KMS-11 (cell line): ENCODE results near the gene CAPN14.
A peak's percentile ranks its signal among the peaks of the same experiment; 100 is the strongest.

Experiments
- H2AFZ ChIP-seq: fragments of 200-600 bp; sonication (generic); 2 replicates; pipeline ENCODE4 v1.6.1; 2016; ENCODE audit warnings: antibody characterized with exemption, mixed run types, low read depth
- H3K27ac ChIP-seq: fragments of 200-600 bp; sonication (generic); 2 replicates; pipeline ENCODE4 v1.6.1; 2016; ENCODE audit warnings: mild to moderate bottlenecking, mixed run types
- H3K27me3 ChIP-seq: fragments of 200-600 bp; sonication (generic); 2 replicates; pipeline ENCODE4 v1.6.1; 2017; ENCODE audit warnings: mild to moderate bottlenecking, low read depth, mixed run types, moderate library complexity; ENCODE audit not compliant: insufficient read depth
- H3K36me3 ChIP-seq: fragments of 200-600 bp; sonication (generic); 2 replicates; pipeline ENCODE4 v1.6.1; 2017; ENCODE audit warnings: mild to moderate bottlenecking, mixed run types; ENCODE audit not compliant: insufficient read depth
- H3K4me1 ChIP-seq: fragments of 200-600 bp; sonication (generic); 2 replicates; pipeline ENCODE4 v1.6.1; 2016; ENCODE audit warnings: mild to moderate bottlenecking, low read depth, mixed run types; ENCODE audit not compliant: poor library complexity, severe bottlenecking
- H3K4me2 ChIP-seq: fragments of 200-600 bp; sonication (generic); 2 replicates; pipeline ENCODE4 v1.7.0; 2016; ENCODE audit warnings: mild to moderate bottlenecking, mixed run types
- H3K4me3 ChIP-seq: fragments of 200-600 bp; sonication (generic); IDR thresholded peaks from 2 replicates; pipeline ENCODE4 v1.6.1; 2017; ENCODE audit warnings: low read depth, low read length, mixed read lengths; ENCODE audit not compliant: insufficient read depth
- H3K79me2 ChIP-seq: fragments of 200-600 bp; sonication (generic); 2 replicates; pipeline ENCODE4 v1.6.1; 2016; ENCODE audit warnings: low read depth, mixed run types; ENCODE audit not compliant: insufficient read depth
- H3K9ac ChIP-seq: fragments of 200-600 bp; sonication (generic); 2 replicates; pipeline ENCODE4 v1.6.1; 2016; ENCODE audit warnings: mild to moderate bottlenecking, mixed run types
- H4K20me1 ChIP-seq: fragments of 200-600 bp; sonication (generic); 2 replicates; pipeline ENCODE4 v1.6.1; 2016; ENCODE audit warnings: mild to moderate bottlenecking, mixed run types; ENCODE audit not compliant: insufficient read depth
- TF ChIP-seq, protein P1 (sequence below): fragments of 200-600 bp; sonication (generic); conservative IDR thresholded peaks from 2 replicates; pipeline ENCODE4 v1.6.1; 2017; ENCODE audit warnings: low read depth, mild to moderate bottlenecking, antibody characterized with exemption, low read length, moderate library complexity, mixed read lengths

Gene CAPN14

GRCh38 chr2:31233741-31234682 lies 16.7 kb upstream of the CAPN14 start, which contains the start of gene EHD3:
EHD3 (plus strand) TSS chr2:31234152; CDS start chr2:31234622, 470 bp downstream.
- H3K9ac ChIP-seq, result no peak within 1 kb of the TSS; the same call in 1 of the 2 replicates
- peak within 1 kb of the TSS; percentile 81 for H2AFZ ChIP-seq
- no peaks in the 10 kb centered on the region for H4K20me1 ChIP-seq

DNA sequence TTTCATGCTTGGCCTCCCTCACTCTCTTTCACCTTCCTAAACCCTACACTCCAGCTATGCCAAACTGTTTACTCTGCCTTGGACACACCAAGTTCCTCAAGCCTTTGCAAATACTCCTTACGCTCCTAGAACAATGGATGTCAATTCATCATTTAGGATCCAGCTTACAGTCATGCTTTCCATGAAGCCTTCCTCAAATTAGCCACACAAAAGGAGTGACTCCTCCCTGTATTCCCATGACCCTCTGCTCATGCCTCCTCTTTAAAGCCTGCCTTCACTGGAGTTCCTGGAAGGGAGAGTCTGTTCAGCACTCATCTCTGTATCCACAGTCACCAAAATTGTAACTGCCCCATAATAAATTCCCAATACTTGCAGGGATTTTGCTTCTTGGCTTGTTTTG lies 15.9 kb upstream of the CAPN14 start:
- Histone ChIP-seq H3K4me1 (peaks cover 8% of the 10 kb centered on the region), H3K27me3 (no peaks in the 10 kb centered on the region), H3K79me2 (no peaks in the 10 kb centered on the region), H3K9ac (no peak overlapping the region), H4K20me1 (no peaks in the 10 kb centered on the region), H3K4me2 (peak overlapping the region; percentile 83), H3K4me3 (peak overlapping the region; percentile 87), H3K27ac (no peak overlapping the region), H2AFZ (peak overlapping the region; percentile 81), H3K36me3 (no peaks in the 10 kb centered on the region)
- TF ChIP-seq, protein P1, sequence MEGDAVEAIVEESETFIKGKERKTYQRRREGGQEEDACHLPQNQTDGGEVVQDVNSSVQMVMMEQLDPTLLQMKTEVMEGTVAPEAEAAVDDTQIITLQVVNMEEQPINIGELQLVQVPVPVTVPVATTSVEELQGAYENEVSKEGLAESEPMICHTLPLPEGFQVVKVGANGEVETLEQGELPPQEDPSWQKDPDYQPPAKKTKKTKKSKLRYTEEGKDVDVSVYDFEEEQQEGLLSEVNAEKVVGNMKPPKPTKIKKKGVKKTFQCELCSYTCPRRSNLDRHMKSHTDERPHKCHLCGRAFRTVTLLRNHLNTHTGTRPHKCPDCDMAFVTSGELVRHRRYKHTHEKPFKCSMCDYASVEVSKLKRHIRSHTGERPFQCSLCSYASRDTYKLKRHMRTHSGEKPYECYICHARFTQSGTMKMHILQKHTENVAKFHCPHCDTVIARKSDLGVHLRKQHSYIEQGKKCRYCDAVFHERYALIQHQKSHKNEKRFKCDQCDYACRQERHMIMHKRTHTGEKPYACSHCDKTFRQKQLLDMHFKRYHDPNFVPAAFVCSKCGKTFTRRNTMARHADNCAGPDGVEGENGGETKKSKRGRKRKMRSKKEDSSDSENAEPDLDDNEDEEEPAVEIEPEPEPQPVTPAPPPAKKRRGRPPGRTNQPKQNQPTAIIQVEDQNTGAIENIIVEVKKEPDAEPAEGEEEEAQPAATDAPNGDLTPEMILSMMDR, result no peak

More at GRCh38 chr2:31233741-31234682, 16.7 kb upstream of the CAPN14 start, which contains the start of gene EHD3:
- TF ChIP-seq, protein P1, result peak; percentile 77
- no peaks in the 10 kb centered on the region for H3K79me2 ChIP-seq
- H3K4me3 ChIP-seq, result peak within 1 kb of the TSS; percentile 87
- H3K36me3 ChIP-seq, result no peaks in the 10 kb centered on the region
- H3K27ac ChIP-seq, result no peak within 1 kb of the TSS
- peaks cover 8% of the 10 kb centered on the region for H3K4me1 ChIP-seq
- no peaks in the 10 kb centered on the region for H3K27me3 ChIP-seq
- peak within 1 kb of the TSS; percentile 83 for H3K4me2 ChIP-seq

DNA sequence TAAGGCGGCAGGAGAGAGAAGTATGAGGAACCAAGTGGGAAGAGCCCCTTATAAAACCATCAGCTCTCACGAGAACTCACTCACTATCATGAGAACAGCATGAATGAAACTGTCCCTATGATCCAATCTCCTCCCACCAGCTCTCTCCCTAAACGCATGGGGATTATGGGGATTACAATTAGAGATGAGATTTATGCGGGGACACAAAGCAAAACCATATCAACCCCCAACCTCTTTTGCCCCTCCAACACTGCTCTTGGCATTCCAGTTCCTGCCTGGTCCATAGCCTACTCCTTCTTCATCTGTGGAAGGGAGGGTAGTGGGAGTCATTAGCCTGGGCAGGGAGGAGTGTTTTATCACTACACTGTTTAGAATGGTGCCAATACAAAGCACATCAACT lies 15.3 kb upstream of the CAPN14 start:
- Histone ChIP-seq H2AFZ (no peak overlapping the region), H3K36me3 (no peaks in the 10 kb centered on the region), H3K27ac (no peak overlapping the region), H4K20me1 (no peaks in the 10 kb centered on the region), H3K9ac (no peak overlapping the region), H3K27me3 (no peaks in the 10 kb centered on the region), H3K4me3 (no peak overlapping the region), H3K4me1 (peaks cover 8% of the 10 kb centered on the region), H3K4me2 (no peak overlapping the region; the same call in 1 of the 2 replicates), H3K79me2 (no peaks in the 10 kb centered on the region)
- TF ChIP-seq, protein P1, result no peak

DNA sequence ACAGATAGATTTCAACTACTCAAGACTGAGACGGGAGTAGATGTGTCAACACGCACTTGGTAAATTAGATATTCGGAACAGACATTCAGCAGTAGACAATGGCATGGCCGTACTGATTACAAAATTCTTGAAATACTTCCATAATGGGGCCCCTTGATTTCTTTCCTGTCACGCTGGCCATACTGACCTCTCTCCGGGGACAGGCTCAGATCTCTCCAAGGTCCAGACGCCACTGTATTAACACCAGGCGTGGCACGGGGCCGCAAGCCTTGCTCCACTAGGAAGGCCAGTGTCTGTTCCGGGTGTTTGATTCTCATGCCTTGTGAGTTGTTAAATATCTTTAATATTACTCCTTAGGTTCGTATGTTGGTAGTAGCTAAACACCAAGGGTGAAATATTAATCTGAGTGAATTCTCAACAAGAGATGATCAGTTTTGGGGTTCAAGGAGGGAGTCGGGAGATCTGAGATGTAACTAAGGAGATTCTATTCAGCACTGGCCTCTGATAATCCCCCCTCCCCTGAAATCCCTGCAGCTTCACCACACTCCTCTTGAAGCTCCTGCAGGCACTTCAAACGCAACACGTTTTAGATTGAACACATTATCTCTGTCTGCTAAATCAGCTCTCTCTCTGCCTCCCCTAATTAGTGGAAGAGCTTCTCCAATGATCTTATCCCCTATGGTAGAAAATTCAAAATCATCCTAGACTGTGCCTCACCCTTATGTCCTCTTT lies 14.4 kb upstream of the CAPN14 start:
- H3K27ac ChIP-seq, result no peak overlapping the region
- H4K20me1 ChIP-seq, result no peaks in the 10 kb centered on the region
- H3K79me2 ChIP-seq, result no peaks in the 10 kb centered on the region
- no peak overlapping the region for H2AFZ ChIP-seq
- H3K9ac ChIP-seq, result no peak overlapping the region
- H3K4me2 ChIP-seq, result no peak overlapping the region
- H3K4me3 ChIP-seq, result no peak overlapping the region
- H3K4me1 ChIP-seq, result peaks cover 8% of the 10 kb centered on the region
- H3K36me3 ChIP-seq, result no peaks in the 10 kb centered on the region
- H3K27me3 ChIP-seq, result no peaks in the 10 kb centered on the region
- TF ChIP-seq, protein P1, result no peak
